GM12878 (cell line): Measurements from ENCODE around the gene NPHS1. TPM values are rescaled to one million over a fixed set of nuclear protein-coding genes. Genes with fewer than 3 reads are reported as not detected.

Experiments used
- ATAC-seq: fragments of 200-7000 bp; cut with Tn5 transposase; 3 replicates; pipeline ENCODE4 v1.9.1; 2020; ENCODE audit warnings: mild to moderate bottlenecking, moderate library complexity
- BruUV-seq: library from RNA; stranded (reverse); fragments of 400-500 nt; replicated peaks from 2 replicates; lab custom pipeline; 2021; lab: Mats Ljungman, UMichigan
- CTCF ChIA-PET: fragments of 300-600 bp; sonication (Branson Sonifier 250); formaldehyde crosslinking; extraction: SDS; loops from one replicate; lab custom pipeline; 2021; ENCODE audit warnings: inconsistent platforms; lab: Yijun Ruan, JAX
- POLR2A ChIA-PET: fragments of 350-600 bp; formaldehyde crosslinking; extraction: SDS; loops from one replicate; lab custom pipeline; 2021; ENCODE audit warnings: inconsistent platforms; lab: Charles Lee
- RAD21 ChIA-PET: fragments of 300-600 bp; sonication (Branson Sonifier 250); formaldehyde crosslinking; loops from one replicate; lab custom pipeline; 2023; ENCODE audit warnings: antibody characterized with exemption; ENCODE audit not compliant: unreplicated experiment; lab: Charles Lee
- SMC1A ChIA-PET: fragments of 300-600 bp; sonication (Branson Sonifier 250); formaldehyde crosslinking; loops from one replicate; lab custom pipeline; 2023; ENCODE audit not compliant: unreplicated experiment, uncharacterized antibody; lab: Charles Lee
- DNase-seq: peaks from one replicate; pipeline ENCODE4 v3.0.0-alpha.2; 2011; ENCODE audit warnings: low read depth, low spot score
- FAIRE-seq: peaks from 3 replicates; lab custom pipeline; 2011; peaks lifted over from hg19 to GRCh38; lab: Jason Lieb, UNC
- H2AFZ ChIP-seq: 2 replicates; pipeline ENCODE4 v1.6.0; 2011; ENCODE audit warnings: low read depth, low read length, control low read depth; ENCODE audit not compliant: control insufficient read depth
- H3K27ac ChIP-seq: 2 replicates; pipeline ENCODE4 v1.5.1; 2011; ENCODE audit warnings: control low read depth; ENCODE audit not compliant: control insufficient read depth, insufficient read depth
- H3K27me3 ChIP-seq, 2 experiments: replicated peaks in 1 of 2; 2 replicates each; pipeline versions ENCODE4 v1.6.0 to v1.6.1; 2011; ENCODE audit warnings: low read length in 1 of 2; ENCODE audit not compliant: control insufficient read depth in 2 of 2, insufficient read depth in 2 of 2
- H3K36me3 ChIP-seq, 2 experiments: 2 replicates each; pipeline ENCODE4 v1.5.1; 2011; ENCODE audit warnings: low read length in 1 of 2; ENCODE audit not compliant: control insufficient read depth in 2 of 2, insufficient read depth in 2 of 2
- H3K4me1 ChIP-seq: 2 replicates; pipeline ENCODE4 v1.6.1; 2011; ENCODE audit warnings: mild to moderate bottlenecking, low read length, moderate library complexity, mixed read lengths; ENCODE audit not compliant: control insufficient read depth, insufficient read depth
- H3K4me2 ChIP-seq: 2 replicates; pipeline ENCODE4 v1.6.0; 2011; ENCODE audit warnings: control low read depth; ENCODE audit not compliant: control insufficient read depth, insufficient read depth
- H3K4me3 ChIP-seq: fragments of 200-600 bp; sonication (generic); 2 replicates; pipeline ENCODE4 v1.5.1; 2016
- H3K79me2 ChIP-seq: 2 replicates; pipeline ENCODE4 v1.6.0; 2011; ENCODE audit warnings: low read length; ENCODE audit not compliant: control insufficient read depth, insufficient read depth
- H3K9ac ChIP-seq: 2 replicates; pipeline ENCODE4 v1.8.0; 2011; ENCODE audit warnings: low read length, control low read depth, mixed read lengths; ENCODE audit not compliant: control insufficient read depth, insufficient read depth
- H3K9me3 ChIP-seq: replicated peaks from 3 replicates; pipeline ENCODE4 v1.5.1; 2011; ENCODE audit warnings: mild to moderate bottlenecking, low read length; ENCODE audit not compliant: control insufficient read depth, insufficient read depth
- H4K20me1 ChIP-seq: 2 replicates; pipeline ENCODE4 v1.6.0; 2011; ENCODE audit not compliant: control insufficient read depth, insufficient read depth
- EZH2 ChIP-seq: IDR thresholded peaks from 2 replicates; pipeline ENCODE4 v1.6.1; 2012; ENCODE audit warnings: low read depth, mild to moderate bottlenecking, control low read depth, inconsistent platforms, low read length, borderline replicate concordance; ENCODE audit not compliant: control insufficient read depth
- NRF1 ChIP-seq: conservative IDR thresholded peaks from 2 replicates; pipeline ENCODE4 v1.6.1; 2011; ENCODE audit warnings: mild to moderate bottlenecking, low read depth, low read length, improper control_type of control experiment
- WGBS: methylation state at CpG from one replicate; pipeline ENCODE4 v1.1.6; 2016; ENCODE audit warnings: low lambda C conversion rate; ENCODE audit not compliant: insufficient replicate concordance, insufficient coverage; ENCODE audit errors: missing lambda C conversion rate; 5-methylcytosine and 5-hydroxymethylcytosine counted together
- in situ Hi-C: fragments of 300-500 bp; cut with MboI; formaldehyde crosslinking; loops from 9 replicates; pipeline ENCODE4 v1.14.3; 2018; ENCODE audit warnings: mixed read lengths
- intact Hi-C: fragments of 100-400 bp; cut with micrococcal nuclease; formaldehyde crosslinking; loops from one replicate; pipeline ENCODE4 v1.14.2; 2022; ENCODE audit not compliant: unreplicated experiment
- polyA plus RNA-seq, 11 experiments: library from polyadenylated mRNA; depleted of rRNA in 4 of 11; unstranded in 6 of 11; stranded (reverse) in 5 of 11; fragments of >200 nt; fragmentation: Nextera tagmentation in 4 of 11; fragmentation: Illumina TruSeq in 1 of 11; extraction: Ambion mirVana in 4 of 11; extraction: Trizol in 1 of 11; gene quantifications; 1 replicate in 1 of 11; 2 replicates in 10 of 11; pipeline versions ENCODE4 v1.2.1 to v1.2.3, GENCODE V29; 2011 to 2016; ENCODE audit warnings: inconsistent platforms in 2 of 11, missing spikeins in 2 of 11, low read depth in 1 of 11
- total RNA-seq, 4 experiments: library from RNA; depleted of rRNA in 3 of 4; stranded (reverse); fragments of >200 nt in 3 of 4; fragmentation: Illumina TruSeq in 1 of 4; extraction: Trizol in 1 of 4; gene quantifications; 2 replicates each; pipeline versions ENCODE4 v1.2.1 to v1.2.3, GENCODE V29; 2013 to 2021
- TF ChIP-seq, protein P1 (sequence below): fragments of 450-650 bp; formaldehyde crosslinking; IDR thresholded peaks from 2 replicates; pipeline ENCODE4 v1.4.0; 2022; ENCODE audit warnings: mild to moderate bottlenecking, moderate library complexity
- TF ChIP-seq, protein P2 (sequence below): IDR thresholded peaks from 2 replicates; pipeline ENCODE4 v1.6.1; 2012; ENCODE audit warnings: improper control_type of control experiment, low read depth, low read length; ENCODE audit not compliant: insufficient replicate concordance

Gene NPHS1
- total and polyA plus RNA-seq, 10 of the 15 experiments (the other 5 are each of a cell fraction or from before 2014, with no cell fraction given), result not detected

DNA sequence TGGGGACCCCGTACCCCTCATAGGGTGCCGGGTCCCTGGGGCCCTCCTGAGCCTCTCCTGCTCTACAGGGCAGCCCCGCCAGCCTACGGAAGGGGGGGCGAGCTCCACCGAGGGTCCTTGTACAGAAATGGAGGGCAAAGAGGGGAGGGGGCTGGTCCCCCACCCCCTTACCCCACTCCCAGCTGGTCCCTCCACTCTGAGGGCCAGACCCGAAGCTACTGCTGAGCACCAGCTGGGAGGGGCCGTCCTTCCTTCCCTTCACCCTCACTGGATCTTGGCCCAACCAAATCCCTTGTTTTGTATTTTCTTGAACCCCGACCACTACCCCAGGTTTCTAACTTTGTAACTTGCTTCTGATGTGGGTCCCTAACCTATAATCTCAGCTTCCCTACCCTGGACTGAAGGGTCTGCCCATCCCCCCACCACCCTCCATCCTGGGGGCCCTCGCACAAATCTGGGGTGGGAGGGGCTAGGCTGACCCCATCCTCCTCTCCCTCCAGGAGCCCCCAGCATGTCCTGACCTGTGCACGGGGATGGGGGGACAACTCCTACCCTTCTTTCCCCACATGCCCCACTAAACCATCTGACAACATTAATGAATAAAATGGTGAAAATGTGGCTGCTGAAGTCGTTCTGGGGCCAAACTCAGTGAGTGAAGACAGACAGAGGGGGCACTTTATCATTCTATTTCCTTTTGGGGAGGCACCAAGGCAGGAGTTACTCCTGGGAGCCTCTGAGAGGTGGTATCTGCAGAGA is 63.9 kb downstream of the NPHS1 start:
- ChIA-PET POLR2A (no interaction called here), CTCF (interaction anchor here (1.5 to 3.1 kb wide), 2 partner anchors 12 to 94 kb away, joined by 3 to 12 read pairs; no protein-coding TSS in a partner anchor), RAD21 (no interaction called here), SMC1A (no interaction called here)
- H3K9me3 ChIP-seq, result no peaks in the 10 kb centered on the region
- H3K4me2 ChIP-seq, result no peak overlapping the region
- no peak for DNase-seq
- intact Hi-C loops (no loop called here), in situ Hi-C loops (no loop called here)
- no peak overlapping the region for H3K9ac ChIP-seq
- TF ChIP-seq NRF1, result no peak
- no peak for TF ChIP-seq EZH2
- TF ChIP-seq, protein P1, sequence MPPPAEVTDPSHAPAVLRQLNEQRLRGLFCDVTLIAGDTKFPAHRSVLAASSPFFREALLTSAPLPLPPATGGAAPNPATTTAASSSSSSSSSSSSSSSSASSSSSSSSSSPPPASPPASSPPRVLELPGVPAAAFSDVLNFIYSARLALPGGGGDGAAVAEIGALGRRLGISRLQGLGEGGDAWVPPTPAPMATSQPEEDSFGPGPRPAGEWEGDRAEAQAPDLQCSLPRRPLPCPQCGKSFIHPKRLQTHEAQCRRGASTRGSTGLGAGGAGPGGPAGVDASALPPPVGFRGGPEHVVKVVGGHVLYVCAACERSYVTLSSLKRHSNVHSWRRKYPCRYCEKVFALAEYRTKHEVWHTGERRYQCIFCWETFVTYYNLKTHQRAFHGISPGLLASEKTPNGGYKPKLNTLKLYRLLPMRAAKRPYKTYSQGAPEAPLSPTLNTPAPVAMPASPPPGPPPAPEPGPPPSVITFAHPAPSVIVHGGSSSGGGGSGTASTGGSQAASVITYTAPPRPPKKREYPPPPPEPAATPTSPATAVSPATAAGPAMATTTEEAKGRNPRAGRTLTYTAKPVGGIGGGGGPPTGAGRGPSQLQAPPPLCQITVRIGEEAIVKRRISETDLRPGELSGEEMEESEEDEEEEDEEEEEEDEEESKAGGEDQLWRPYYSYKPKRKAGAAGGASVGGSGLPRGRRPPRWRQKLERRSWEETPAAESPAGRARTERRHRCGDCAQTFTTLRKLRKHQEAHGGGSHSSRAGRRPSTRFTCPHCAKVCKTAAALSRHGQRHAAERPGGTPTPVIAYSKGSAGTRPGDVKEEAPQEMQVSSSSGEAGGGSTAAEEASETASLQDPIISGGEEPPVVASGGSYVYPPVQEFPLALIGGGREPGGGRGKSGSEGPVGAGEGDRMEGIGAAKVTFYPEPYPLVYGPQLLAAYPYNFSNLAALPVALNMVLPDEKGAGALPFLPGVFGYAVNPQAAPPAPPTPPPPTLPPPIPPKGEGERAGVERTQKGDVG (CRISPR knock-in tag), result no peak
- TF ChIP-seq, protein P2, sequence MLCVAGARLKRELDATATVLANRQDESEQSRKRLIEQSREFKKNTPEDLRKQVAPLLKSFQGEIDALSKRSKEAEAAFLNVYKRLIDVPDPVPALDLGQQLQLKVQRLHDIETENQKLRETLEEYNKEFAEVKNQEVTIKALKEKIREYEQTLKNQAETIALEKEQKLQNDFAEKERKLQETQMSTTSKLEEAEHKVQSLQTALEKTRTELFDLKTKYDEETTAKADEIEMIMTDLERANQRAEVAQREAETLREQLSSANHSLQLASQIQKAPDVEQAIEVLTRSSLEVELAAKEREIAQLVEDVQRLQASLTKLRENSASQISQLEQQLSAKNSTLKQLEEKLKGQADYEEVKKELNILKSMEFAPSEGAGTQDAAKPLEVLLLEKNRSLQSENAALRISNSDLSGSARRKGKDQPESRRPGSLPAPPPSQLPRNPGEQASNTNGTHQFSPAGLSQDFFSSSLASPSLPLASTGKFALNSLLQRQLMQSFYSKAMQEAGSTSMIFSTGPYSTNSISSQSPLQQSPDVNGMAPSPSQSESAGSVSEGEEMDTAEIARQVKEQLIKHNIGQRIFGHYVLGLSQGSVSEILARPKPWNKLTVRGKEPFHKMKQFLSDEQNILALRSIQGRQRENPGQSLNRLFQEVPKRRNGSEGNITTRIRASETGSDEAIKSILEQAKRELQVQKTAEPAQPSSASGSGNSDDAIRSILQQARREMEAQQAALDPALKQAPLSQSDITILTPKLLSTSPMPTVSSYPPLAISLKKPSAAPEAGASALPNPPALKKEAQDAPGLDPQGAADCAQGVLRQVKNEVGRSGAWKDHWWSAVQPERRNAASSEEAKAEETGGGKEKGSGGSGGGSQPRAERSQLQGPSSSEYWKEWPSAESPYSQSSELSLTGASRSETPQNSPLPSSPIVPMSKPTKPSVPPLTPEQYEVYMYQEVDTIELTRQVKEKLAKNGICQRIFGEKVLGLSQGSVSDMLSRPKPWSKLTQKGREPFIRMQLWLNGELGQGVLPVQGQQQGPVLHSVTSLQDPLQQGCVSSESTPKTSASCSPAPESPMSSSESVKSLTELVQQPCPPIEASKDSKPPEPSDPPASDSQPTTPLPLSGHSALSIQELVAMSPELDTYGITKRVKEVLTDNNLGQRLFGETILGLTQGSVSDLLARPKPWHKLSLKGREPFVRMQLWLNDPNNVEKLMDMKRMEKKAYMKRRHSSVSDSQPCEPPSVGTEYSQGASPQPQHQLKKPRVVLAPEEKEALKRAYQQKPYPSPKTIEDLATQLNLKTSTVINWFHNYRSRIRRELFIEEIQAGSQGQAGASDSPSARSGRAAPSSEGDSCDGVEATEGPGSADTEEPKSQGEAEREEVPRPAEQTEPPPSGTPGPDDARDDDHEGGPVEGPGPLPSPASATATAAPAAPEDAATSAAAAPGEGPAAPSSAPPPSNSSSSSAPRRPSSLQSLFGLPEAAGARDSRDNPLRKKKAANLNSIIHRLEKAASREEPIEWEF, result no peak
- H2AFZ ChIP-seq, result no peak overlapping the region
- no peaks in the 10 kb centered on the region for H3K36me3 ChIP-seq
- H3K4me3 ChIP-seq, result no peak overlapping the region
- FAIRE-seq, result no peak
- H3K27me3 ChIP-seq, result no peaks in the 10 kb centered on the region; a peak in 1 of 4 replicates
- no TSS peak for BruUV-seq
- H3K27ac ChIP-seq, result no peak overlapping the region
- ATAC-seq, result no peak
- H3K4me1 ChIP-seq, result no peaks in the 10 kb centered on the region
- WGBS, result 56% methylated on average over 12 of the region's 12 CpGs
- no peaks in the 10 kb centered on the region for H4K20me1 ChIP-seq
- no peaks in the 10 kb centered on the region for H3K79me2 ChIP-seq
